SK-N-MC (cell line): Measurements from ENCODE around the gene DGKI.

Experiments used
- DNase-seq: peaks from one replicate; pipeline ENCODE4 v3.0.0-alpha.2; 2011; ENCODE audit warnings: low read depth, low spot score
- H3K27ac ChIP-seq: fragments of 200-600 bp; sonication (generic); 2 replicates; pipeline ENCODE4 v1.5.1; 2016; ENCODE audit warnings: mixed run types
- H3K36me3 ChIP-seq: fragments of 200-600 bp; sonication (generic); 2 replicates; pipeline ENCODE4 v1.6.1; 2017; ENCODE audit warnings: antibody characterized with exemption, low read length, mixed read lengths; ENCODE audit not compliant: insufficient read depth
- H3K4me3 ChIP-seq: fragments of 200-600 bp; sonication (generic); 2 replicates; pipeline ENCODE4 v1.5.1; 2016
- H3K9ac ChIP-seq: fragments of 200-600 bp; sonication (generic); 2 replicates; pipeline ENCODE4 v1.8.0; 2017; ENCODE audit warnings: mixed run types, mixed read lengths; ENCODE audit not compliant: insufficient read length
- H3K9me3 ChIP-seq: fragments of 200-600 bp; sonication (generic); 2 replicates; pipeline ENCODE4 v1.6.1; 2017; ENCODE audit warnings: low read depth, mild to moderate bottlenecking, antibody characterized with exemption, low read length, moderate library complexity, mixed read lengths
- EZH2 ChIP-seq: fragments of 200-600 bp; sonication (generic); IDR thresholded peaks from one replicate; pipeline ENCODE4 v1.6.1; 2017; ENCODE audit warnings: antibody characterized with exemption
- FOXP2 ChIP-seq: optimal IDR thresholded peaks from 2 replicates; pipeline ENCODE3; 2011; ENCODE audit warnings: mild to moderate bottlenecking, moderate library complexity; ENCODE audit not compliant: insufficient read depth; ENCODE audit errors: extremely low read length, control extremely low read depth
- POLR2AphosphoS5 ChIP-seq: IDR thresholded peaks from 2 replicates; pipeline ENCODE4 v1.6.1; 2012; ENCODE audit warnings: mild to moderate bottlenecking, low read depth, low read length, borderline replicate concordance

The DGKI gene

GRCh38 chr7:137531671-137532070 is 315.1 kb downstream of the DGKI start:
- TF ChIP-seq FOXP2: no peak
- TF ChIP-seq EZH2: no peak
- TF ChIP-seq POLR2AphosphoS5: no peak
- Histone ChIP-seq H3K9ac (no peak overlapping the region), H3K27ac (no peak overlapping the region), H3K4me3 (no peak overlapping the region), H3K9me3 (no peaks in the 10 kb centered on the region), H3K36me3 (no peaks in the 10 kb centered on the region)
- DNase-seq: no peak

DNA sequence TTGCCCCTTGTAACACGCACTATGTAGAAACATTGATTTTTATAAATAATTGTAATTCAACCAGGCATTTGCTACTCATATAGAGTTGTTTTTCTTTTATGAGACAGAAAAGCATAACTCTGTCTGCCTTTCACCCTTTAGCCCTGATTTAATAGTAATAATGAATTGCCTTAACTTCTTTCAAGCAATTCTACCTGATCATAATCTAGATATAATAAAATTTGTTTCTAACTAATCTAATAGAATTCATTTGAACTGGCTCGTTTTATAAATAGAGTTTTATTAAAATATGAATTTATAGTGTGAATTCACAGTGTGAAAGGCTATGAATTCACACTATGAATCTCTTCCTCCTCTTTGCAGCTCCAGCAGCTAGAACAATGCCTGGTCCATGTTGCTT is 319.1 kb downstream of the DGKI start:
- DNase-seq: no peak

GRCh38 chr7:137523171-137523570 is 323.6 kb downstream of the DGKI start:
- Histone ChIP-seq H3K4me3 (no peak overlapping the region), H3K9ac (no peak overlapping the region), H3K9me3 (no peaks in the 10 kb centered on the region), H3K36me3 (no peaks in the 10 kb centered on the region), H3K27ac (no peak overlapping the region)
- DNase-seq: no peak
- TF ChIP-seq FOXP2: no peak
- TF ChIP-seq POLR2AphosphoS5: no peak
- TF ChIP-seq EZH2: no peak

More for the DNA sequence above, 319.1 kb downstream of the DGKI start:
- Histone ChIP-seq H3K4me3 (no peak overlapping the region), H3K27ac (no peak overlapping the region), H3K9ac (no peak overlapping the region), H3K9me3 (no peaks in the 10 kb centered on the region), H3K36me3 (no peaks in the 10 kb centered on the region)
- TF ChIP-seq EZH2: no peak
- no peak for TF ChIP-seq POLR2AphosphoS5
- TF ChIP-seq FOXP2: no peak

DNA sequence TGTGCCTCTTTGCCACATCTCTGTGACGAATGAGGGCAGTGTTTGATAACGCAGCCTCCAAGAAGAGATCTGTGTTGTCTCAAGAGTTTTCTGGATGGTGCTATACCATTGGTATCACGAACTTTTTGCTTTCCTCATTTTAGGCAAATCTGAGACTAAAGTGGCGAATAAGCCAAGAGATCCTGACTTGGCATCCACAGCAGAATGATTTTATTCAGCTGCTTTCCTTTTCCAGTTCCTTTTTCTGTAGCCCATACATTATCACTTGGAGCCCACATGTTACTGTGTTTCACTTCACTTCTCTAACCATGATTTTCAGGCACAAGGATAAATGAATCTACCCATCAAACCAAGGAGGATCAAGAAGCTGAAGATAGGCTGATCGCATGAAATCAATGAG is 325.3 kb downstream of the DGKI start:
- DNase-seq: no peak
- Histone ChIP-seq H3K27ac (no peak overlapping the region), H3K36me3 (no peaks in the 10 kb centered on the region), H3K9me3 (no peaks in the 10 kb centered on the region), H3K4me3 (no peak overlapping the region), H3K9ac (no peak overlapping the region)
- TF ChIP-seq POLR2AphosphoS5 (no peak), EZH2 (no peak), FOXP2 (no peak)

GRCh38 chr7:137519947-137520346 is 326.8 kb downstream of the DGKI start:
- peak overlapping the region; percentile 25 for H3K9ac ChIP-seq
- TF ChIP-seq FOXP2: no peak
- TF ChIP-seq POLR2AphosphoS5: no peak
- TF ChIP-seq EZH2: no peak
- peak overlapping the region; percentile 32; the same call in 1 of the 2 replicates for H3K4me3 ChIP-seq
- no peaks in the 10 kb centered on the region for H3K9me3 ChIP-seq
- DNase-seq: peak; percentile 35
- no peaks in the 10 kb centered on the region for H3K36me3 ChIP-seq
- H3K27ac ChIP-seq: no peak overlapping the region

- H3K27ac ChIP-seq: peak overlapping the region; percentile 69; the same call in 1 of the 2 replicates
- no peak for TF ChIP-seq POLR2AphosphoS5
- no peak for TF ChIP-seq FOXP2
- TF ChIP-seq EZH2: no peak
- no peaks in the 10 kb centered on the region for H3K36me3 ChIP-seq
- no peak for DNase-seq
- H3K9ac ChIP-seq: no peak overlapping the region
- H3K9me3 ChIP-seq: no peaks in the 10 kb centered on the region
- no peak overlapping the region for H3K4me3 ChIP-seq
These were observed 327.5 kb downstream of the DGKI start for GRCh38 chr7:137519181-137519691.

DNA sequence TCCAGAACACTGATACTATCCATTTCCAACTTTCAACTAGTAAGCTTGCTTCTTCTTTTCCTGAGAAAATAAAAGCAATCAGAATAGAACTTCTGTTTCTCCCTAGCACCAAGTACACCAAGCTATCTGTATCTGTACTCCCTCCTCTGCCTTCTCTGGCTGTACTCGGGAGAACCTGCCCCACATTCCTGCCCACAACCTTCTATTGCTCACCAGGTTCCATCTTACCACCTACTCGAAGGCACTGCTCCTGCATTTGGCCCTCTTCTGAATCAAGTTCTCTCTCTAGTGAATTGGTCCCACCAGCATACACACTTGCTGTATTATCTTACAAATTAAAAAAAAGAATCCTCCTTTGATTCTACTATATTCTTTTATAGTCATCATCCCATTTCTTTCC is 333.7 kb downstream of the DGKI start:
- DNase-seq: no peak
- no peak overlapping the region for H3K4me3 ChIP-seq
- H3K9ac ChIP-seq: no peak overlapping the region
- H3K27ac ChIP-seq: no peak overlapping the region
- no peak for TF ChIP-seq EZH2
- TF ChIP-seq POLR2AphosphoS5: no peak
- no peak for TF ChIP-seq FOXP2
- no peaks in the 10 kb centered on the region for H3K9me3 ChIP-seq
- no peaks in the 10 kb centered on the region for H3K36me3 ChIP-seq

- Histone ChIP-seq H3K36me3 (no peaks in the 10 kb centered on the region), H3K27ac (no peak overlapping the region), H3K4me3 (no peak overlapping the region), H3K9me3 (no peaks in the 10 kb centered on the region), H3K9ac (no peak overlapping the region)
- no peak for DNase-seq
- TF ChIP-seq FOXP2: no peak
- TF ChIP-seq POLR2AphosphoS5: no peak
- TF ChIP-seq EZH2: no peak
These were observed 339.7 kb downstream of the DGKI start for GRCh38 chr7:137507096-137507495.

- no peak overlapping the region for H3K4me3 ChIP-seq
- no peak overlapping the region for H3K27ac ChIP-seq
- no peak for DNase-seq
- TF ChIP-seq POLR2AphosphoS5 (no peak), FOXP2 (no peak), EZH2 (no peak)
- H3K9me3 ChIP-seq: no peaks in the 10 kb centered on the region
- no peaks in the 10 kb centered on the region for H3K36me3 ChIP-seq
- no peak overlapping the region for H3K9ac ChIP-seq
These were observed 340.7 kb downstream of the DGKI start for GRCh38 chr7:137506031-137506430.
